Kidney capillary endothelial cell (primary cell): Measurements from ENCODE around the gene BMP2K.
A peak's percentile ranks its signal among the peaks of the same experiment; 100 is the strongest.

Experiments used
- DNase-seq: peaks from one replicate; pipeline ENCODE4 v3.0.0-alpha.2; 2018; ENCODE audit warnings: low spot score

Gene BMP2K

DNA sequence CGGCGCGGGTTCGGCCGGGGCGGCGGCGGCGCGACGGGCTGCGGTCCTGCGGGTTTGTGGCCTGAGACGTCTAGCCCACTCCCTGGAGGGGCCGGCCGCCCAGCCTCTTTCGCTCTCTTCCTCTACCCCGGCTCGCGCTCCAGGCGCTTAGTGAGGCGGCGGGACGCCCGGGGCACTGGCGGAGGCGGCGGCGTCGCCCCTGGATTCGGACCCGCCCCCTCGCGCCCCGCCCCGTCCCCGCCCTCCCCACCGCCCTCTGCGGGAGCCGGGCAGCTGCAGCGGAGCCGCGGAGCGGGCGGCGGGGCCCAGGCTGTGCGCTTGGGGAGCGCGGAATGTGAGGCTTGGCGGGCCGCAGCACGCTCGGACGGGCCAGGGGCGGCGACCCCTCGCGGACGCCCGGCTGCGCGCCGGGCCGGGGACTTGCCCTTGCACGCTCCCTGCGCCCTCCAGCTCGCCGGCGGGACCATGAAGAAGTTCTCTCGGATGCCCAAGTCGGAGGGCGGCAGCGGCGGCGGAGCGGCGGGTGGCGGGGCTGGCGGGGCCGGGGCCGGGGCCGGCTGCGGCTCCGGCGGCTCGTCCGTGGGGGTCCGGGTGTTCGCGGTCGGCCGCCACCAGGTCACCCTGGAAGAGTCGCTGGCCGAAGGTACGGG is at the start of gene BMP2K:
Gene BMP2K, plus strand, starts transcription at position 272 of the 650 bp plus-strand sequence. Its CDS starts 194 bp downstream, at position 466.
- DNase-seq, result peak; percentile 62

DNA sequence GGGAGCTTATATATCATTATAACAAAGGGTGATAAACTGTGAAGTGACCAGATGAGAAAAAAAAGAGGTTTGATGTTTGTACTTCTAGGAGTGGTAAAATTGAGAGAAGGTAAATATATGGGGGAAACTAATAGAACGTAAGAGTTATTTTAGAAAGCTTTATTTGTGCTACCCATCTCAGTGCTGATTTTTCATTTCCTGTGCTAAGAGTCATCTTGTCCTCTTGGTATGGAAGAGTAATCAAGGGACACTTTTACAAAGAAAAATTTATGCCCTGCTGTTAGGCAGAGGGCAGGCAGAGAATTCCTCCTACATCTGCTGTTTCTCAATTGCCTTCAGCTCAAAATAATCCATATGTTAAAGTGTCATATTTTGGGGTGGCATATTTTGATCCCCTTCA is 49.6 kb upstream of the BMP2K start:
- no peak for DNase-seq

DNA sequence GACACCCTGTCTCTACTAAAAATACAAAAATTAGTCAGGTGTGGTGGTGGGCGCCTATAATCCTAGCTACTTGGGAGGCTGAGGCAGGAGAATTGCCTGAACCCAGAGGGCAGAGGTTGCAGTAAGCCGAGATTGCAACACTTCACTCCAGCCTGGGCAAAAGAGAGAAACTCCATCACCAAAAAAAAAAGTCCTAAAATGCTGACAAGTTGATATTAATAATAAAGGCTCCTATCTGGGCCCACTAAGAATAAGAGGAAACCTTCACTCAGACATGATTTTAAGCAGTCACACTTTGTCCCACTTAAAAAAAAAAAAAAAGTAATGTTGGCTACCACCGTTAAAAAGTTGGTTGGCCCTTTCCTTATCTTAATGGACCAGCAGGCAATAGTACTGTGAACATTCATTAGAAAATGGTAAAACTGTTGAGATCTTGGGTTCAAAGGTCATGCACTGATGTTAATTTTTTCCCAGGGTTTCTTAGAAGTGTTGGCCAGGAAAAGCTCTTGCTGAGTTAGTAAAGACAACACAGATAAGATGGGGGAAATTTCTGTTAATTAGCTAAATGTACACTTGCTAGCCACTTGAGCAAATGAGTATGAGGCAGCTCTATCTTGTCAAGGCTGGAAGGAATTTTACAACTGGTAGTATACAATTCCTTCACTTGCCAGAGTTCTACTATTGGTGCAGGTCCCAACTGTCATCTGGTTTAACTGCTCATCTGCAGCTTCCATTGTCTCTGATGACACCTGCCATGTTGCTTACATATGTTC is 43.6 kb upstream of the BMP2K start:
- DNase-seq, result no peak

DNA sequence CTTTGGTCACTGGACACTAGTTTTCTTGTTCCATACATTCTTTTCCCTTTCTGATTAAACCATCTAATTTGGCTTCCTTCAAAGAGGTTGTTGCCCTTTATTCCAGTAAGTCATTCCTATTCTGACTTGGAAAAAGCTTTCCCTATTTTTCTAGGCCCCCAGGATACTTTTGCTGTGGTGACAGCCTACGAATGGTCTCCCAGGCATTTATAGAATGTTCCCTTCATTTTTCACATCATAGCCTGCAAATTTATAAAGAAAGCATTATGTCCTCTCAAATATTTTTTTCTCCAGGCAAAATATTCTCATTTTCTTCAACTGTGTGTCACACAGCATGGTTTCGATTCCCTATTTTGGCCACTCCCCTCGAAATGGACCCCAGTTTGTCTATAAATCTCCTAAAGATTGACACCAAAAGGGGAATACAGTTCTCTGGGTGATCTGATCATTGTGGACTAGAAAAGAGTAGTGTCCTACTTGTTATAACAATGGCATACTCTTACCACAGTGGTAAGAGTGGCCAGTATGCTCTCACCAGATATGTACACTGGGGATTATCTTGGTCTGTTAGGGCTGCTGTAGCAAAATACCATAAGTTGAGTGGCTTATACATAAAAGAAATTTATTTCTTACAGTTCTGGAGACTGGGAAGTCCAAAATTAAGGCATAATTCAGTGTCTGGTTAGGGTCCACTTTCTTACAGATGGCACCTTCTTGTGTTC is 41.5 kb upstream of the BMP2K start:
- DNase-seq, result no peak

DNA sequence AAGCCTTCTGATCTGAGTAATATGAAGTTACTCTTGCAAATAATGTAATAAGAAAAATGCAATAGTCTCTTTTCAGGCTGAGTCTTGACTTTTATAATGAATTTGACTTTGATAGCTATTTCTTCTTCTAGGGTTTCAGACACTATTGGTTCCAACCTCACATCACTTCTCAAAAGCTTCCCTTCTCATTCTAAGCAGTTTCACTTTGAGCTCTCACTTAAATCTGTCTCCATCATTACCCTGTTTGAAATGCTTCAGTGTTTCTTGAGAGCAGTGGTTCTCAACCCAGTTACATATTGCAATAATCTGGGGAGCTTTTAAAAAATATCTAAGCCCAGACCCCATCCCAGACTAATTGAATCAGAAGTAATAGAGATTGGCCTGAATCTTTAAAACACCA is 40.5 kb upstream of the BMP2K start:
- no peak for DNase-seq

DNA sequence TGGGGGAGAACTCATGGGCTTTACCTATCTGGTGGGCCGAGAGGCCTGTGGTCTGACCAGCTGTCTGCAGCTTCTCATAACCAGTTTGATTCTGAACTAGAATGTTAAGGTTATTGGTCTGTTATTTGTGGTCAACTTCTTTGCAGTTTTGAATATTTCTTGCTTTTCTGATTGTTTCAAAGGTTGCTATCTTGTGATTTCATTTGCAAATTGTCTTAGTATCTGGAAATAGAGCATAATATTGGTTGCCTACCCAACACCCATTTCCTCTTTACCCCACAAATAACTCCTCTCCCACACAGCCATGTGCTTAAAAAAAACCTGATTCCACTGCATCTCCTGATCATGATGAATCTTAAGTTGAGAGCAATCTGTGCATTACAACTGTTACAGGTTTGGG is 39.1 kb upstream of the BMP2K start:
- DNase-seq, result no peak

DNA sequence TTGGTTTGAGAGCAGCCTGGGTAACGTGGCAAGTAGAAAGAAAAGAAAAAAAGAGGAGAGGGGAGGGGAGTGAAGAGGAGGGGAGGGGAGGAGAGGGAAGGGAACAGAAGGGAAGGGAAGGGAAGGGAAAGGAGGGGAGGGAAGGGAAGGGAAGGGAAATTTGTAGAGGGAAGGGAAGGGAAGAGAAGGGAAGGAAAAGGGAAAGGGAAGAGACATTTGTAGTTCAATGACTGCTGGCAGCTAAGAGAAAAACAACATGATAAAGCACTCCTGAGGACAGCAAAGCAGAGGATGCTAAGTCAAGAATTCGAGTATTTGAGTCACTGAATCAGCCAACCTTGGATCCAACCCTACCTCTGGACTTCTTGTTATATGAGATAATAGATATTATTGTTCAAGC is 38.2 kb upstream of the BMP2K start:
- no peak for DNase-seq

DNA sequence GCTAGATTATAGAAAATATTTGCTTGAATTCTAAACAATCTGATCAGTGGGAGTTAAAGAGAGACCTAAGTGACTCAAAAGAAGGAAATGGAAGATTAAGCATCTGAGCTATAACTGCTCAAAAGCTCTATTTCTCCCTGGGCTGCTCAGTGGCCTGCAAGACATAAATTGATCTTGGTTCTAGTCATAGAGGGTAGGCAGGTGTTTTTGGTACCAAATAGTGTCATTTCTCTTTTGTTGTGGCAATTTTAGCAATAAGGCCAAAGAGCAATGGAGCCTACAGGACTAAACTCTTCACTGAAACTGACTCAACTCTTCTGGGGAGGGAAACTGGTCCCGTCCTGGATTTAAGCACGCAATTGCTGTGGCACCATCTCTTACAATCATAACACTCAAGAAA is 33.9 kb upstream of the BMP2K start:
- no peak for DNase-seq

DNA sequence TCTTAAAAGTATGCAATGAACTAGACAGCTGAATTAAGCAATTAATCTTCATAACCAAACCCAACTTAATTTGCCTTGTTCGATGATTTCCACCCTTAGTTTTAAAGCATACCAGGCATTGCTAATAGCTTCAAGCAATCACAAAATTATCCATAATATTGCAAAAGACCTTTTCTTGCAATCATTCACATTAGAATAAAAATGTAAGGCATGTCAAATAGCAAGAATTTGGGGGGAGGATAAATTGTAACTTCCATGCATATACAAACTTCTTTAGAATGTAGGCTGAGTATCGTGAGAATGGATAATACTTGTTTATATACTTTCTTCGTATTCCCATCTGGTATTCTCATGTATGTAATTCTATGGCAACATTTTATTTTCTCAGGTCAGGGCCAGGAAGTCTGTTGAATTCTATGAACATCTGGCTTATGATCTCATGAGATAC is 28.7 kb upstream of the BMP2K start:
- no peak for DNase-seq

DNA sequence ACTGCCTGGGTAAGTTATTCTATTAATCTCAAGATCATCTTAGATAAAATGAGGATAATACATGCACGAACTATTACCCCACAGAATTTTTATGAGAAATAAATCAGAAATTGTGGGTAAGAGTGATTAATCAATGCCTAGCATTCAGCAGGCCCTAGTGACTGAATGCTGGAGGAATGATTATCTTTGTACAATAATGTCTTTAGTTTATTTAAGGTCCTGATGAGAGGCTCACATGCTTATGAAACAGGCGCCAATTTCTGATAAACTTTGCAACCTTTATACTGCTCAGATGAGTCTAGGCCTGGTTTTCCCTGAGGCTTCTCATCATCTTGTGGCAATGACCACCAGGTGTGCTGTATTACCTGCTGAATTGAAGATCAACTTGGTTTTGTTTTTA is 27.8 kb upstream of the BMP2K start:
- no peak for DNase-seq

DNA sequence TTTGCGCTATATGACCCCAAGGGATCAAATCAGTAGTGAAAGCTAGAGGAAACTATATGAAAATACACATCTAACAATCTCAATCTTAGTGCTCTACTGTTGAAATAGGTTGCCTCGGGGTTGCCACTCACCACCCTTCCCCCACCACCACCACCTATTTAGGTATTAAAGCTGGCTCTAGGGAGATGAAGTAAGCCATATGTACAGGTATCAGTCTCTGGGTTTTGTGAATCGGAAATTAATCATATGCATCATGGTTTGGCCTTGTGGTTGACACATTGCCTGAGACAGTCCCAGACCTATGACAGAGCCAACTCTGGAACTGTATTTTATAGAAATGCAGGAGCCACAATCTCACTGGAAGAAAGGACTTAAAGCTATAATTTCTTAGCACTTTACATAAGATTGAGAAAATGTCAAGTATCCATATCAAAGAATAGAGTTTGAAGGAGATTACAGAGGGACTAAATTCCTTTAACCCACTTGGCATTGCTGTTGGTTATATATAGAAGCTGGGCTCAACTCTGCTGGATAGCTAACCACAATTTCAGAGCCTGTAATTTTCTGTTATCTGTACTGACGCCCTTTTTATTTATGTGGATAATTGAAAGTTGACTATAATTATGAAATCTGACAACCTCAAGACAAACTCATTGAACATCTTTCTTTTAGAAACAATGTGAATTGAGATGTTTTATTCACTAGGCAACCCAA is 26.7 kb upstream of the BMP2K start:
- DNase-seq, result no peak

DNA sequence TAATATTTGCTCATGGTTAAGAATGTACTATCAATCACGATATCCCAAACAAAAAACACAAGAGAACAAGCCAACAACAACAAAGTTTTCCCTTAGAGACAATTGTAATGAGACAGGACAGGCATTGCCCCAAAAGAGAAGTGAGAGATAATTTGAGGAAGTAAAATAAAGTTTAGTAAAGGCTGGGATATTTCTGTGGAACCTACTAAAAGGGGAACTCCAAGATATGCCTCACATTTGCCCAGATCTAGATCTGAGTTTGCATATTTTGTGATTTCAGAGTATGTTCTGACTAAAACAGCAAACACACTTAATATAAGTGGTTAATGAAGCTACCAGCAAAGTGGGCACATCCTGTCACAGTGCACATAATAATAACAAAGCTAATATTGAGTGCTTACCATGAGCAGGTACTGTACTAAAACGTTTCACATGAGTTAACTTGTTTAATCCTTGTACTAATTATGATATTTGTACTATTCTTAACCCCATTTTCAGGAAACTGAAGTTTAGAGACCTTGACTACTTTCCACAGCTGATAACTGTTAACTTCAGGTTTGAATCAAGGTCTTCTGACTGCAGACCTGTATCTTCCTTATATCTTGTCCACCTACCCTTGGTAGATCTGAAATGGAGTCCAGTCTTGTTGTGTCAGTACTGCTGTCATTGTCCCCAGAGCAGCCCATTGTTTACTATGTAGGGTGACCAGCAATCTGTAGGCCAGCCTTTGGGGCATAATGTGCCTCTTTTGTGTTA is 26.0 kb upstream of the BMP2K start:
- no peak for DNase-seq

DNA sequence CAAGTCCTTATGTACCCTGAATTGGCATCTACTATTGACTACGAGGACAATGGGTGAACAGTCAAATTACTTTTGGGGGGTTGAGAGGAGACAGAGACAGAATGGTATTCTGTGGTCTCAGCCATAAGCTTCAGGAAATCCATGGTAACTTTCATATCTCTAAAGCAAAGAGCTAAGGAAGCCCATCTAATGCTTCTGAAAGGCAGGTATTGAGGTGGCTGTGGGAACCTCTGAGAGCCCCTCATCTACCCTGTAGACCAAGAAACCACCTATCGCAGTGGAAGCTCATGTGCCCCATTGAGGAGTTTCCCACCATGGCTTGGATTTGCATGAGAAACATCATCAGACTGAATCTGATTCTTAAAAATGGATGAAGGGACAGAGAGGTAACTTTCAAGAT is 23.1 kb upstream of the BMP2K start:
- DNase-seq, result no peak

DNA sequence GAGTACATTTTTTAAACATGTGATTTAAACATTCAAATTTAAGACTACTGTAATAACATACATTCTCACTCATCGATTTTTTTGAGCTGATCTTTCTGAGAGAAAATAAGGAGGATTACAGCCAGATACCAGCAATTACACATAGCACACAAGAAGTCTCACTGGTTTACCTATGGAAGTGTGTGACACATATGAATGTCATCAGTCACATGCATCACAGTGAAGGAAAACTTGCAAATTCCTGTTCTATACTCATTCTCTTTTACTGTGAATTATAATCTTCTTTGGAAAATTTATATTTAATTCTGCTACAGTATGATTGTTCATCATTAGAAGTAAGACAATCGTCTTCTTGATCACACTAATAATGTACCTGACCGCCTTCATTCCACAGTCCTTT is 21.3 kb upstream of the BMP2K start:
- no peak for DNase-seq

DNA sequence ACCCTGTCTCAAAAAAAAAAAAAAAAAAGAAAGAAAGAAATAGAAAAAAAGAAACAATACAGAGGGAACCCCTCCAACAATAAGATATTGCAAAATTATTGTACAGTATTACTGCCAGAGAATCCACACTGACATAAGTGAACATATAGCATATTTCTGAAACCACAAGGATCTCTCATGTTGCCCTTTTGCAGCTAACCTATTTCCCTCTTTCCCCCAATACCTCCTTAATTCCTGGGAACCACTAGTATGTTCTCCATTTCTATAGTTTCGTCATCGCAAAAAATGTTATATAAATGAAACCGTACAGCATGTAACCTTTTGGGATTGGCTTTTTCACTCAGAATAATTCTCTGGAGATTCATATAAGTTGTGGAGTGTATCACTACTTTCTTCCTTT is 20.0 kb upstream of the BMP2K start:
- DNase-seq, result no peak

DNA sequence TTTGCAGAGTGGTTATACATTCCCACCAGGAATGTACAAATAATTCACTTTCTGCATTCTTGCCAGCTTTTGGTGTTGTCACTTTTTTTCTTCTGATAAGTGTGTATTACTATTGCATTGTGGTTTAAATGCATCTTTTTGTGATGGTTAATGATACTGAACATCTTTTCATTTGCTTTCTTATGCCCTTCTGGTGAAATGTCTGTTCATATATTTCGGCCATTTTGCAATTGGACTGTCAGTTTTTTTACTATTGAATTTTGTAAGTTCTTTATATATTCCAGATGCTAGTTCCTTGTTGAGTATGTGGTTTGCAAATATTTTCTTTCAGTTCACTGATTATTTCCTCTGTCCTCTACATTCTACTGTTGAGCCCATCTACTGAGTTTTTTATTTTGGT is 19.4 kb upstream of the BMP2K start:
- no peak for DNase-seq

DNA sequence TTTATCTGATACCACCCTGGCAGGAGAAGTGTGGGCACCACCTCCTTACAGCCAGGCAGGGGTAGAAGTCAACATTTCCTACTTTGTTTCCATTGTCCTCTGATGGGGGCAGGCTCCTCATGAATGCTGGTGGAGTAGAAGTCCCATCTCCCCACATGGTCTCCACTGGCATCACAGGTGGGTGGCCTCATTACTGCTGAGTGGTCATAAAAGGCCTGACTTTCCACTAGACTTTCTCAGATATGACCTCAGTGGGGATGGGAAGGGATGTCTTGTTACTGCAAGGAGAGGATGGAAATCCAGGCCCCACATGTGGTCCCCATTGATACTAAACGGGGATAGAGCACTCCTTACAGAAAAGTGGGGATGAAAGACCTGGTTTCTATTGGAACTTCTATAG is 18.6 kb upstream of the BMP2K start:
- no peak for DNase-seq

DNA sequence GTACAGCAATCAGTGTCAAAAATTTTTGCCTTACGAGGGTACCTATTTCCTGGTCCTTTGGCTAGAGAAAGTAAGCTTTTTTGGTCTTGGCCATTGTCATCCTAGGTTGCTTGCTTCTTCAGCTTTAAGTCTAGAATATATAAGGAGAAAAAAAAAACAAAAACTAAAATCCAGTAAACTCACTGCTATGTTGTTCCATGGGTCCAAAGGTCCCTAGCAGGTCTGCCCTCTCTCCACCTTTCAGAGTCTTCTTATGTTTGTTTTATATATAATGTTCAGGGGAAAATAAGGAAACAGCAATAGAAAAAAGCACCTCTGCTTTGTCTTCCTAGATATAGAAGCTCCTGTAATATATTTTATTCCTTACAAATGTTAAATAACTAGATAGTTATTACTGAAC is 18.1 kb upstream of the BMP2K start:
- no peak for DNase-seq

DNA sequence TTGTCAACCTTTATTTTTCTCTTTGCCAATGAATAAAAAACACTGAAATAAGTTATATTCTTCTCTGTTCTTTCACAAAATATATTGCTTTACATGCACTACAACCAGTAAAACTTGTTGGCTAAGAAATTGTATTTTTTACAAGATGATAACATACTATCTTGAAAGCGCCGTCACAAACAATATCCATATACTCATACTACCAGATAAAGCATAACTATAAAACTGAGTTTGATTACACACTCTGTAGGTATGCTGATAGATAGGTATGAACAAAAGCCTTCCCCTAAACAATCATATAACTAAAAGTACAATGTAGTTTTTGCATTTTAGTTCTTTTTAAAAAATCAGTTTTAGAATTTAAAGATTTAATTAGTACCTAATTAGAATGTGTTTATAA is 13.6 kb upstream of the BMP2K start:
- DNase-seq, result no peak

DNA sequence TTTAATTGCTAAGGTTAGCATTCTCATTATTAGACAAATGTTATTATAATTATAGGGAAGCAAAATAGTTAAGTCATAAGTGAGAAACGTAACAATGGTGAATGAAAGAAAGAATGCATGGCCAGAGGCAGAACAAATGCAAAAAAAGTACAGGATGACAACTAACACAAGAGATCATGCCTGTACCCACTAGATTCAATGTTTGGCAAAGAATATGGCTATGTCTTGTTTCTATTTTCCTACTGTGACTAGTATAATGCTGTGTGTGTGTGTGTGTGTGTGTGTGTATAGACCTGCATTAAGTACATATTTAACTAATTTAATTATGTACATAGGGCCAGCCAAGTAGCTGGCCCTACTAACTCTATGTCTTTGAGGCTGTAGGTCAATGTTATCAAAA is 12.9 kb upstream of the BMP2K start:
- DNase-seq, result no peak

DNA sequence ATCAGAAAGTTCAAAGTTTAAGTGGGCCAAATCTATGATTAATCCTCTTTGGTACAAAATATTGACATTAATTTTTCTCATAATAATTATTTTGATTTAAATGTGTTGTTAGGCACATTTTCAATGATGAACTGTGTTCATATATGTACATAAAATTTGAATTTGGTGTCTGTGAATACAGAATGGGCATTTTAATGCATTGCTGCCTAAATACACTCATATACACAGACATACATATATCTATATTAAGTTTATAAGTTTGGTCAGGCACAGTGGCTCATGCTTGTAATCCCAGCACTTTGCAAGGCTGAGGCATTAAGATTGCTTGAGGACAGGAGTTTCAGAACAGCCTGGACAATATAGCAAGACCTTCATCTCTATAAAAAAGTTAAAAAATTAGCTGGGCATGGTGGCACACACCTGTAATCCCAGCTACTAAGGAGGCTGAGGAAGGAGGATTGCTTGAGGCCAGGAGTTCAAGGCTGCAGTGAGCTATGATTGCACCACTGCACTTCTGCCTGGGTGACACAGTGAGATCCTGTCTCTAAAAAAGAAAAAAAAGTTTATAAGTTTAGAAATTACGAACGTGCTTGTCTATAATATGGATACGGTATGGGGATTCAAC is 12.3 kb upstream of the BMP2K start:
- DNase-seq, result no peak
